HEK293 (cell line): ENCODE data around the gene HECTD3.
A peak's percentile ranks its signal among the peaks of the same experiment; 100 is the strongest.

ENCODE experiments used
- CTCF ChIA-PET: fragments of 350-600 bp; formaldehyde crosslinking; extraction: SDS; loops from one replicate; lab custom pipeline; 2021; ENCODE audit warnings: antibody characterized with exemption; lab: Yijun Ruan, JAX
- POLR2A ChIA-PET: fragments of 300-600 bp; formaldehyde crosslinking; extraction: SDS; loops from one replicate; lab custom pipeline; 2020; ENCODE audit warnings: antibody characterized with exemption, inconsistent platforms; lab: Yijun Ruan, JAX
- H3K27ac ChIP-seq: fragments of 200-500 bp; sonication (Bioruptor generic); 2 replicates; pipeline ENCODE4 v1.5.1; 2014; ENCODE audit warnings: low read depth, low read length, control low read depth, inconsistent platforms; ENCODE audit errors: extremely low read depth
- H3K36me3 ChIP-seq, 2 experiments: fragments of 200-500 bp in 1 of 2; sonication (Bioruptor generic) in 1 of 2; 1 replicate in 1 of 2; 2 replicates in 1 of 2; pipeline ENCODE4 v1.5.1; 2014 to 2017; ENCODE audit warnings: inconsistent platforms in 2 of 2, low read length in 2 of 2; ENCODE audit not compliant: control insufficient read depth in 2 of 2, insufficient read depth in 1 of 2
- H3K4me1 ChIP-seq: fragments of 200-500 bp; sonication (Bioruptor generic); 2 replicates; pipeline ENCODE4 v1.5.1; 2014; ENCODE audit warnings: mild to moderate bottlenecking, low read length, inconsistent platforms; ENCODE audit not compliant: control insufficient read depth, insufficient read depth
- H3K4me3 ChIP-seq: 2 replicates; pipeline ENCODE4 v1.5.1; 2011; ENCODE audit warnings: low read depth, mild to moderate bottlenecking, control low read depth, low read length, moderate library complexity
- H3K9me3 ChIP-seq: fragments of 200-500 bp; sonication (Bioruptor generic); 2 replicates; pipeline ENCODE4 v1.5.1; 2014; ENCODE audit warnings: low read depth, low read length, inconsistent platforms; ENCODE audit not compliant: control insufficient read depth, insufficient read depth
- BCL11B ChIP-seq: fragments of 450-650 bp; formaldehyde crosslinking; IDR thresholded peaks from 2 replicates; pipeline ENCODE4 v1.5.1; 2016; ENCODE audit warnings: low read depth, missing biosample characterization, missing genetic modification characterization
- FEZF1 ChIP-seq: fragments of 450-650 bp; formaldehyde crosslinking; IDR thresholded peaks from 2 replicates; pipeline ENCODE4 v1.5.1; 2016; ENCODE audit warnings: missing biosample characterization, missing genetic modification characterization
- GLI2 ChIP-seq: fragments of 450-650 bp; formaldehyde crosslinking; IDR thresholded peaks from 2 replicates; pipeline ENCODE4; 2017; ENCODE audit warnings: missing biosample characterization, missing genetic modification characterization, low read depth, borderline replicate concordance
- KLF1 ChIP-seq: fragments of 450-650 bp; formaldehyde crosslinking; IDR thresholded peaks from 2 replicates; pipeline ENCODE4 v1.5.1; 2016; ENCODE audit warnings: missing biosample characterization, missing genetic modification characterization
- OSR2 ChIP-seq: fragments of 450-650 bp; formaldehyde crosslinking; IDR thresholded peaks from 2 replicates; pipeline ENCODE4 v1.5.1; 2016; ENCODE audit warnings: missing biosample characterization, missing genetic modification characterization
- PRDM6 ChIP-seq: fragments of 450-650 bp; formaldehyde crosslinking; IDR thresholded peaks from 2 replicates; pipeline ENCODE4 v1.5.1; 2017; ENCODE audit warnings: missing biosample characterization, missing genetic modification characterization
- SP7 ChIP-seq: fragments of 450-650 bp; formaldehyde crosslinking; IDR thresholded peaks from 2 replicates; pipeline ENCODE4 v1.5.1; 2016; ENCODE audit warnings: missing biosample characterization, missing genetic modification characterization
- TRIM28 ChIP-seq: IDR thresholded peaks from 2 replicates; pipeline ENCODE4 v1.6.1; 2011; ENCODE audit warnings: low read length, control low read depth, borderline replicate concordance
- WT1 ChIP-seq: fragments of 450-650 bp; formaldehyde crosslinking; IDR thresholded peaks from 2 replicates; pipeline ENCODE4 v1.5.1; 2016; ENCODE audit warnings: missing biosample characterization, missing genetic modification characterization
- YY1 ChIP-seq: fragments of 450-650 bp; formaldehyde crosslinking; IDR thresholded peaks from 2 replicates; pipeline ENCODE4 v1.5.1; 2018; ENCODE audit warnings: missing biosample characterization, missing genetic modification characterization
- ZBTB7A ChIP-seq: fragments of 450-650 bp; formaldehyde crosslinking; IDR thresholded peaks from 2 replicates; pipeline ENCODE4 v1.5.1; 2016; ENCODE audit warnings: low read depth, missing biosample characterization, missing genetic modification characterization
- ZIC2 ChIP-seq: fragments of 450-650 bp; formaldehyde crosslinking; IDR thresholded peaks from 2 replicates; pipeline ENCODE4 v1.5.1; 2016; ENCODE audit warnings: missing biosample characterization, missing genetic modification characterization
- ZNF202 ChIP-seq: fragments of 450-650 bp; formaldehyde crosslinking; IDR thresholded peaks from 2 replicates; pipeline ENCODE4 v1.5.1; 2016; ENCODE audit warnings: missing biosample characterization, missing genetic modification characterization, borderline replicate concordance
- ZNF248 ChIP-seq: fragments of 450-650 bp; formaldehyde crosslinking; IDR thresholded peaks from 2 replicates; pipeline ENCODE4 v1.5.1; 2017; ENCODE audit warnings: missing biosample characterization, missing genetic modification characterization
- ZNF280D ChIP-seq: fragments of 450-650 bp; formaldehyde crosslinking; IDR thresholded peaks from 2 replicates; pipeline ENCODE4 v1.5.1; 2016; ENCODE audit warnings: missing biosample characterization, missing genetic modification characterization
- ZNF362 ChIP-seq: fragments of 450-650 bp; formaldehyde crosslinking; IDR thresholded peaks from 2 replicates; pipeline ENCODE4 v1.5.1; 2016; ENCODE audit warnings: missing biosample characterization, missing genetic modification characterization
- ZNF398 ChIP-seq: fragments of 450-650 bp; formaldehyde crosslinking; IDR thresholded peaks from 2 replicates; pipeline ENCODE4 v1.5.1; 2017; ENCODE audit warnings: missing biosample characterization, missing genetic modification characterization
- ZNF423 ChIP-seq: fragments of 450-650 bp; formaldehyde crosslinking; IDR thresholded peaks from 2 replicates; pipeline ENCODE4 v1.5.1; 2016; ENCODE audit warnings: missing biosample characterization, missing genetic modification characterization
- ZNF433 ChIP-seq: fragments of 450-650 bp; formaldehyde crosslinking; IDR thresholded peaks from 2 replicates; pipeline ENCODE4 v1.5.1; 2016; ENCODE audit warnings: missing biosample characterization, missing genetic modification characterization, low read depth
- ZNF510 ChIP-seq: fragments of 450-650 bp; formaldehyde crosslinking; IDR thresholded peaks from 2 replicates; pipeline ENCODE4 v1.5.1; 2018; ENCODE audit warnings: mild to moderate bottlenecking, missing genetic modification characterization, missing biosample characterization; ENCODE audit not compliant: insufficient replicate concordance
- ZNF560 ChIP-seq: fragments of 450-650 bp; formaldehyde crosslinking; IDR thresholded peaks from 2 replicates; pipeline ENCODE4 v1.5.1; 2017; ENCODE audit warnings: missing biosample characterization, missing genetic modification characterization, borderline replicate concordance
- ZNF660 ChIP-seq: fragments of 450-650 bp; IDR thresholded peaks from 2 replicates; pipeline ENCODE4 v1.5.1; 2018; ENCODE audit warnings: missing biosample characterization, mild to moderate bottlenecking, missing genetic modification characterization
- ZNF792 ChIP-seq: fragments of 450-650 bp; formaldehyde crosslinking; IDR thresholded peaks from 2 replicates; pipeline ENCODE4 v1.5.1; 2016; ENCODE audit warnings: missing biosample characterization, missing genetic modification characterization
- ZNF843 ChIP-seq: fragments of 450-650 bp; formaldehyde crosslinking; IDR thresholded peaks from 2 replicates; pipeline ENCODE4 v1.5.1; 2016; ENCODE audit warnings: missing biosample characterization, missing genetic modification characterization
- ZSCAN16 ChIP-seq: fragments of 450-650 bp; formaldehyde crosslinking; IDR thresholded peaks from 2 replicates; pipeline ENCODE4 v1.5.1; 2016; ENCODE audit warnings: missing biosample characterization, missing genetic modification characterization

HECTD3 gene

GRCh38 chr1:45033356-45033755 is 22.2 kb upstream of the HECTD3 start (continued):
- no peak for TF ChIP-seq PRDM6
- no peak for TF ChIP-seq ZNF843
- no peak for TF ChIP-seq ZNF362
- no peak for TF ChIP-seq SP7 (tag by site-specific recombination)
- TF ChIP-seq ZNF660 (tag by site-specific recombination): no peak
- no peak for TF ChIP-seq ZNF433 (tag by site-specific recombination)

- ChIA-PET POLR2A (no interaction called here), CTCF (interaction anchor here (0.9 to 3.2 kb wide), 2 partner anchors 14 to 17 kb away, joined by 3 to 12 read pairs; no protein-coding TSS in a partner anchor)
- Histone ChIP-seq H3K9me3 (no peaks in the 10 kb centered on the region), H3K4me3 (no peak overlapping the region), H3K36me3 (peaks cover 0 to 14% of the 10 kb centered on the region in 2 experiments; a peak in 2 of 3 replicates), H3K4me1 (peaks cover 2% of the 10 kb centered on the region; the same call in 1 of the 2 replicates), H3K27ac (no peak overlapping the region)
- TF ChIP-seq ZNF398 (tag by site-specific recombination): no peak
- no peak for TF ChIP-seq ZBTB7A (tag by site-specific recombination)
- no peak for TF ChIP-seq BCL11B (tag by site-specific recombination)
- TF ChIP-seq TRIM28: no peak
- TF ChIP-seq ZNF560: no peak
- no peak for TF ChIP-seq ZSCAN16 (tag by site-specific recombination)
- TF ChIP-seq GLI2 (tag by site-specific recombination): no peak
- peak; percentile 61; the same call in 1 of the 2 replicates for TF ChIP-seq OSR2
- TF ChIP-seq WT1: peak; percentile 80
- TF ChIP-seq ZNF248: no peak
- TF ChIP-seq ZIC2 (tag by site-specific recombination): no peak
- peak; percentile 83 for TF ChIP-seq PRDM6
- TF ChIP-seq ZNF423: no peak
- no peak for TF ChIP-seq ZNF202 (tag by site-specific recombination)
- no peak for TF ChIP-seq ZNF510
- TF ChIP-seq KLF1 (tag by site-specific recombination): 0 out of 2 replicates have a peak, but pooled peaks have one; percentile 10
- no peak for TF ChIP-seq FEZF1 (tag by site-specific recombination)
- no peak for TF ChIP-seq ZNF280D (tag by site-specific recombination)
- no peak for TF ChIP-seq ZNF792 (tag by site-specific recombination)
- no peak for TF ChIP-seq YY1
These were observed 21.7 kb upstream of the HECTD3 start for GRCh38 chr1:45032837-45033236.
